MM.1S (cell line): ENCODE measurements around the gene TIMP4.

Experiments used
- CTCF ChIP-seq: fragments of 300-600 bp; sonication (generic); IDR thresholded peaks from 2 replicates; pipeline ENCODE4 v1.5.1; 2016; ENCODE audit warnings: antibody characterized with exemption, low read length, mixed read lengths
- EZH2 ChIP-seq: fragments of 300-600 bp; sonication (generic); optimal IDR thresholded peaks from 2 replicates; pipeline ENCODE3; 2017; ENCODE audit warnings: low read depth, mild to moderate bottlenecking, antibody characterized with exemption, low read length, mixed read lengths
- EZH2phosphoT487 ChIP-seq: fragments of 300-600 bp; sonication (generic); IDR thresholded peaks from 2 replicates; pipeline ENCODE4 v1.6.1; 2018; ENCODE audit warnings: antibody characterized with exemption, low read length

- TF ChIP-seq CTCF (no peak), EZH2phosphoT487 (no peak), EZH2 (no peak)
Measured at GRCh38 chr3:12201813-12202212, 43.1 kb upstream of the TIMP4 start.
